Activated CD4-positive, alpha-beta T cell treated with anti-CD3 and anti-CD28 coated beads, Interleukin-10, Interleukin-2, amounts not matched to agents 100 ng/mL and 50 ng/mL, durations not matched to agents 16 hours and 8 hours (primary cell): ENCODE data around the gene DLEC1.

Experiments
- DNase-seq: peaks from one replicate; pipeline ENCODE4 v3.0.0-alpha.2; 2020

DLEC1 gene

DNA sequence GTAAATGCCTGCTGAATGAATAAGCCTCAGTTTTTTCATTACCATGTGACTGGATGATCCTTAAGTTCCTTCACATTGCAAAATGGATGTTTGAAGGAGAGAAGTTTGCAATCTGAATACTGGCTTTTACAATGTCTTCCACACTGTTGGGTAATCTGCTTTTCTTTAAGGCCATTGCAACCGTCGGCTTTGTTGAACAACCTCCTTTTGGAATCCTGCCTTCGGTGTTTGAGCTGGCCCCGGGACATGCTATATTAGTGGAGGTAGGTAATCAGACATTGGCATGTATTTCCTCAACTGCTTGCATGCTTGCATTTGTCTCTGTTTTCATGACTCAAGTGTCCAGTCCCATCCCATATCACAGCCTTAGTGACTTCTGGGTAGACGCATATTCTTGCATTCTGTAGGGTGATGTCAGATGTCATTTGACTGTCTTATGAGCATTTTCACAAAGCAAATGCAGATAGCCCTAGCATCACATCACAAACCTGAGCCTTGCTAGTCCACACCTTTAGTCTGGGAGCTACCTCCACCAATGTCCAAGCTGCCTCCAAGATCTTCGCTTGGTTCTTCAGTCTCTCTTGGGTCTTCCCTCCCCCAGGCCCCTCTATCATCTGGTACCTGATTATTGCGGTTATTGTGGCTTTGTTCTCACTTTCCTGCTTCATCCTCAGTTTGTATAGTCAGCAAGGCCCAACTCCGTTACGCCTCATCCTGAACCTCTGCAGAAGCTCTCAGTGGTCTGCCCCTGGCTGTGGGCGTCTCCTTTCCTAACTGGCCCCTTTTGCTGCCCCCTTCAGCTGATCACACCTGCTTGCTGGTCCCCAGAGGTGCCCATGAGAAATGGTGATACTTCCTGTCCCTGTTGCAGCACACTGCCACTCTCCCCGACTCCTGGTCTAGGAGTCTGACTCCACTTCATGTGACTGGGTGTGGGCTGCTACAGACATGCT is 49.4 kb downstream of the DLEC1 start:
- DNase-seq, result no peak

DNA sequence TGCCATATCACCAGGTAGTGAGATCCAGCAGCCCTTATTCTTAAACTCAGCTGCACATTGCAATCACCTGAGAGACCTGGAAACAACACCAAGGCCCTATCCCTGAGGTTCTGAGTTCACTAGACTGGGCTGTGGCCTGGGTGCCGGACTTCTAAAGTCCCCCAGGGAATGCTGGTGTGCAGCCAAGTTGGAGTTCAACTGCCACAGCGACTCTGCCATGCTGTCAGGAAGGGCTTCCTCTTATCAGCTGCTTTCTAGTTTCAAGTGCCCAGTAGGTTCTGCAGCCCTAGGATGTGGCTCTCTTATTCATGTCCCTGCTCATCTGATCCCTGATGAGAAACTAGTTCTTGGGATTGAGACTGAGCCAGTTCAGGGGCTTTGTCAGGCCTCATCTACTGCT is 50.2 kb downstream of the DLEC1 start:
- no peak for DNase-seq

DNA sequence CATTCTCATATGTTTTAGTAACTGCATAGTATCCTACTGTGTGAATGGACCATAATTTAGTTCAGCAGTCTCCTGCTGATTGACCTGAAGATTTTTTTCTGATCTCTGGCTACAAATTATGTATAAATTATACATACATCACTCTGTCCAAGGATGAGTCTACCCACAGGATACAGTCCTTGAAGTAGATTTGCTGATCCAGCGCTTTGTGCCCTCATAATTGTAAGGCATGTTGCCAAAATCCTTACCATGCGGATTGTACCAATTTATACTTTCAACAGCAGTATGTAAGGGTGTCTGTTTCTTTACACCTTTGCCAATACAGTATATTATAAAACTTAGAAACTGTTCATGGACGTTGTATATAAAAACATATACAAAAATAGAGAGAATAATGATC is 51.4 kb downstream of the DLEC1 start:
- no peak for DNase-seq

DNA sequence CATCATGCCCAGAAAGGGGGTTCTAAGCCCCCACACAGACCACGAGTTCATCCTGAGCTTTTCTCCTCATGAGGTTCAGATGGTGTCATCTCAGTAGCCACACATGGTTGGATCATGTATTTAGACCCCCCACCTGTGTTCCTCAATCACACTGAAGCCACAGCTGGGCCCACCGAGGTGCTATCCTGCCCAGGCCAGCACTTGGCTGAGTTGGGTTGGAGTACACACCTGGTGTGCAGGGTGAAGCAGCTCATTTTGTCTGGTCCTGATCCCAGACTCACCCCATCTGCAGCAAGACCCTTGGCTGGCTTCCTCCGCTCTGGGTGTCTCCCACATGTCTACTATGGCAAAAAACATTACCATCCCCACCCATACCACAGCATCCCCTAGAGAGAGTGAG is 56.0 kb downstream of the DLEC1 start:
- no peak for DNase-seq

DNA sequence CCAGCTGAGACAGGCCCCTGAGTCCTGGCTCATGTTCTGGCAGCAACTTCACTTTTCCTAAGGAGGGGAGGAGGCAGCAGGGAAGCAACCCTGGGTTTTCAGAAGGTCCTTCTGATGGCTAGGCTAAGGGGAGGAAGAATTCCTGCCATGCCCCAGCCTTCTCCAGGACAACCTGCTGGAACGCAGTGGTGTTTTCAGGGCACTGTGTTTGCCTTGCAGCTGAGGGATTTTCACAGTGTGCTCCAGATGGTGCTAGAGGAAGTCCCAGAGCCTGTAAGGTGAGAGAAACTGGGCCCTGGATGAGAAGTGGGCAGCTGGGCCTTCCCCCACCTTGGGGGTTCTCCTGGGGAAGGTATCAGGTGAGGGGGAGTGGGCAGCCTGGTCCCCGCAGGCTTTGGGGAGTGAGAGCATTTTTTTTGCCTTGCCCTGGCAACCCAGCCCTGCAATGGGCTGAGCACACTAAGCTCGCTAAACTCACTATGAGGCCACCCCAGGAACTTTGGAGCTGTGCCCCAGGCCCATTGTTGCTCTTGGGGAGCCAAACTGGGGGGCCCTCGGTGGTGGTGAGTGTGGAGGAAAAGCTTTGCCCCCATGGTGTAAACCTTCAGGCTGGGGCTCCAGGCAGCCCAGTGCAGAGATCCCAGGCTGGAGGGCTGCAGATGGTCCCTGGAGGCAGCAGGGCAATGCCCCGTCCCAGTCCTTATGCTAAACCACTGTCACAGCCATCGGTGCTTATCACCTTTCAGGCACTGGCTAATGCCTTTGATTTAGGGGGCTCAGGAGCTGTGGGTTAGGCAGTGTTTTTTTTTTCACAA is 56.9 kb downstream of the DLEC1 start:
- DNase-seq, result no peak

DNA sequence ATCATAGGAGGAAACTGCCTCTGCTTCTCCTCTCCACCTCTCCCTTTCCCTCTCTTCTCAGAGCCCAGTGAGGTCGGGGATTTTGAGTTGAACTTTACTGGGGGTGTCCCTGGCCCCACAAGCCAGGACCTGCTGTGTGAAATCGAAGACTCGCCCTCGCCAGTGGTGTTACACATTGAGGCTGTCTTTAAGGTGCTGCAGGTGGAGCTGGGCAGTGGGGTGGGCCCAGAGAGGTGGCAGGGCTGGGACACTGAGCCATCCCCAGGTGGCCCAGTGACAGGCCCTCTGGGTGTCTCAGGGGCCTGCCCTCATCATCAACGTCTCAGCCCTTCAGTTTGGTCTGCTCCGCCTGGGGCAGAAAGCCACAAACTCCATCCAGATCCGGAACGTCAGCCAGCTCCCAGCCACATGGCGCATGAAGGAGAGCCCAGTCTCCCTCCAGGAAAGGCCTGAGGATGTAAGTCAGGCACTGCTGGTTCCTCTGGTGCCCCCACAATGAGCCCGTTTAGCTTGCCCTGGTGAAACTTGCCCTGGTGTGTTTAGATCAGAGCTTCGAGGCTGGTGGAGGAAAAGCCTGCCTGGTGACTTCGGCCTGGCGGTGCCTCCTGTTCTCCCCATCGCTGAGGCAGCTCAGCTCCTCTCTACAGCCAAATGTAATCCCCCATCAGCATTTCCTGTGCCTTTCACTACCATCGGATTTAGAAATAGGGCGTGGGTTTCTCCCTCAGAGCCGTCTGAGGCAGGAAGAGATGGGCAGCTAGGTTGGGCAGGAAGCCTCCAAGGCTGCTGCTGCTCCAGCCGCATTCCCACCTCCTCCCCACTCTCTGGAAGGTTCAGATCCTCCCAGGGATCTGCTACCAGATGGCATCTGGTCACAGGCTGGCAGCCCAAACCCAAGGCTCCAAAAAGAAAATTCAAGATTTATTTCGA is 58.7 kb downstream of the DLEC1 start:
- DNase-seq, result no peak

DNA sequence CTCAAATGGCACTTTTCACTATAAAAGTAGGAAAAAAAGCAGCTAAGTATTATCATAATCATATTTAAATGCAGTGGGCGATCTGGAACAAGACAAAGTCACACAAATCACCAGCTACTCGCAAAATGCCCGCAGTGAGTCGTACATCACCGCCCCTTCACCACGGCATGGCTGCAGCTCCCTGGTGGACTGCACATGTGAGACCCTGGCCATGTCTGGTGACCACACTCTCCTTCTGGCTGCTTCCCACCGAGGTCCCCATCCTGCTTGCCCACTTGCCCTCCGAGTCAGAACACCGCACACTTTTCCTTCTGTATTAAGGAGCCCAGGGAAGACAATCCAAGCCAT is 59.3 kb downstream of the DLEC1 start:
- DNase-seq, result no peak

DNA sequence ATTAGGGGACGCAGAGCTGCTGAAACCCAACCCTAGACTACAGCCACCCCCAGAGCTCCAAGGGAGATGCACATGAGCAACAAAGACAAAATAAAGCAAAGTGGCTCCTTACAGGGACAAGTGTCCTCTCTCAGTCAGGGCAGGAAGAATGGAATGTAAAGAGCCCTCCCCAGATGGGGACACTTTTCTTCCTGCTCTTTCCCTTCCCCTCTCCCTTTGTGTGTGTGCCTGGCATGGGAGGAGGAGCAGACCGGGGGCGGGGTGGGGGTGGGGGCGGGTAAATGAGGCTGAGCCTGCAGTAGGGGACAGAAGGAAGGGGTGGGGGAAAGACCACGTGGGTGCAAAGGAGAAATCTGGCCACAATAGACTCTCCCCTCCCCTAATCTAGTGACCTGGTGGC is 60.5 kb downstream of the DLEC1 start:
- no peak for DNase-seq

DNA sequence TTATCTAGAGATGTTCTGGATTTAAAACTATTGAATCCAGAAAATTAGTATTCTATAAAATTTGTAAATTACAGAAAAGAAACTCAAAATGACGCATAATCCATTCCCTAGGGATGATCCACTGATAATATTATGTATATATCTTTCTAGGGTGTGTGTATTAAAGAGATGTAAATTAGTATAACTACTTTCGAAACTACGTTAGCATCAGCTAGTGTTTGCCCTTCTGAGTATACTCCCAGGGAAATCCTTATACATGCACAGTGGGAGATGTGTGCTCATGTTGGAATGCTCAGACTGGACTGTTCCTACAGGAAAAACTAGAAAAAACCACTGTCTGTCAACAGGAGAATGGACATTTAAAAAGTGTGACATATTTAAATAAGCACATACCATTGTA is 61.5 kb downstream of the DLEC1 start:
- no peak for DNase-seq

DNA sequence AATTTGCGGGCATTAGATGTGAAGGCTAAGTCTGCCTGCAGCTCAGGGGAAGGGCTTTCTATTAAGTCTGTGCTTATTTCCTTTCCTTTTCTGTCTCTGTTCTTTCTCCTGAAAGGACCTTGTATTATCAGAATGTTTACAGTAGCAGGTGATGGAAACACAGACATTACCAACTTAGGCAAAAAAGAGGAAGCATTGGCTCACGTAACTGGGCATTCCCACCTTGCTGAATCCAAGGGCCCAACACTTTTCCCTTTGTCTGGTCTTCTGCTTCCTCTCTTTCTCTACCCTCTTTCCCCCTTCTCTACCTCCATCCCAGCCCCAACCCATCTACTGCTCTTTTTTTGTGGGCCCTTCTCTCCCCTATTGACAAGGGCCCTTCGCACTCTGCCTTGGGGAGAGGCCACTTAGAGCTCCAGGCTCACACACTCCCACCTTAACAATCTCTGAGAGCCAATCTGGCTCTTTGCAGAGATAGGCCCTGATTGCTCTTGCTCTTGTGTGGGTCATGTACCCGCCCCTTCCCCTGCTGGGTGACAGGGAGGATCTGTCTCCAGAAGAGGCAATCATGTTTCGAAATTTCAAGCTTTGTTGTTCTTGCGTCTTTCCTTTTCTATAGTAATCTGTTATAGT is 62.9 kb downstream of the DLEC1 start:
- no peak for DNase-seq

DNA sequence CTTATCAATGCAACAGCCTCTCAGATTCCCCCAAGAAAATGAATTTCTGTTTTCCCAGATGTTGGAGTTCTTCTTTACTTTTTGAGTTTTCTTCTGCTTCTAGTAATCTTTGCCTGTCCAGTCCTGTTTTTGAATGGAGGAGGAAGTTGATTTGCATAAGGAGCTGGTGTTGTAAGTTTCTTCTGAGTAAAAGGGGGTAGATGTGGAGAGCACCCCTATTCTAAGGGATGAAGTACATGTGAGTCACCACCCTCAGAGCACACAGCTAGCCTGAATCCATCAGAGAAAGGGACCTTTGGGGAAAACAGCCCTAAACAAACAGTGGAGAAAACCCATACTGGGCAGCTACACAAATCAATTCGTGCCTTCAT is 63.4 kb downstream of the DLEC1 start:
- DNase-seq, result no peak

DNA sequence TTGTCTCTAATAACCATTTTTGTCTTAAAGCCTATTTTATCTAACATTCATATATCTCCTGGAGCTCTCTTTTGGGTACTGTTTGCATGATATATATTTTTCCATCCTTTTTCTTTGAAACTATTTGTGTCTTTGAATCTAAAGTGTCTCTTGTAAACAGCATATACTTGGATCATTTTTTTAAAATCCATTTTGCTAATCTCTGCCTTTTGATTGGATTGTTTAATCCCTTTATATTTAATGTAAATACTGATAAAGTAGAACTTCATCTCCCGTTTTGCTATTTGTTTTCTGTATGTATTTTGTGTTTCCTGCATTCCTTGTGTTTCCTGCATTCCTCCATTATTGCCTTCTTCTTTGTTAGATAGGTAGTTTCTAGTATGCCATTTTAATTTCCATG is 66.5 kb downstream of the DLEC1 start:
- DNase-seq, result no peak

DNA sequence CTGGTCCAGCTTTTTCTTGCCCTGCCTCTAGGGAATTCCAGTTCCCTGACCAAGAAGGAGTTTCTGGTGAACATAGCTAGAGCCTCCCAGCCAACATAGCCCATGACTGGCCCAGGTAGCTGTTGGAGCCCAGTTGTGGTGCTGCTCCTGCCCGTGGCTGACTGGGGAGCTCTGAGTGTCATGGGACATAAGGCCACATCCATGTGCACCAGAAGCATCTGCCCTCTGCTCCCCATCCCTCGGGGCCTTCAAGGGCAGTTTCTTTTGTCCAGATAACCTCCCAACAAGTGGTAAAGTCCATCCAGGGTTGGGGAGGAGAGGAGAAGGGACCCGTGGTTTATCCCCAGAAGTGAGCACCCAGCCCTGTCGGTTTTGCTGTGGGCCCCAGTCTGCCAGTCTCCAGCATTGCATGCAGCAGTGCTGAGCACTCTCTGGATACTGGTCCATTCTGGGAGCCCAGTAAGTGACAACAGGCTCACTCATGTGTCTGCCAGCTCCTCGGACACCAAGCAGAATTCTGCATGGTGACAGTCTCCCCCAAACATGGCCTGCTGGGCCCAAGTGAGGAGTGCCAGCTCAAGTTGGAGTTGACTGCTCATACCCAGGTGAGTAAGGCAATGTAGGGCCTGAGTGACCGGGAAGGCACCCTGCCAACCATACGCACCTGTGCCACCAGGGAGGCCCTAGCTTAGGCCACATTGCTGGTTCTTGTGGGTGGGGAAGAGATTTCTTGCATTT is 69.1 kb downstream of the DLEC1 start:
- DNase-seq, result no peak

DNA sequence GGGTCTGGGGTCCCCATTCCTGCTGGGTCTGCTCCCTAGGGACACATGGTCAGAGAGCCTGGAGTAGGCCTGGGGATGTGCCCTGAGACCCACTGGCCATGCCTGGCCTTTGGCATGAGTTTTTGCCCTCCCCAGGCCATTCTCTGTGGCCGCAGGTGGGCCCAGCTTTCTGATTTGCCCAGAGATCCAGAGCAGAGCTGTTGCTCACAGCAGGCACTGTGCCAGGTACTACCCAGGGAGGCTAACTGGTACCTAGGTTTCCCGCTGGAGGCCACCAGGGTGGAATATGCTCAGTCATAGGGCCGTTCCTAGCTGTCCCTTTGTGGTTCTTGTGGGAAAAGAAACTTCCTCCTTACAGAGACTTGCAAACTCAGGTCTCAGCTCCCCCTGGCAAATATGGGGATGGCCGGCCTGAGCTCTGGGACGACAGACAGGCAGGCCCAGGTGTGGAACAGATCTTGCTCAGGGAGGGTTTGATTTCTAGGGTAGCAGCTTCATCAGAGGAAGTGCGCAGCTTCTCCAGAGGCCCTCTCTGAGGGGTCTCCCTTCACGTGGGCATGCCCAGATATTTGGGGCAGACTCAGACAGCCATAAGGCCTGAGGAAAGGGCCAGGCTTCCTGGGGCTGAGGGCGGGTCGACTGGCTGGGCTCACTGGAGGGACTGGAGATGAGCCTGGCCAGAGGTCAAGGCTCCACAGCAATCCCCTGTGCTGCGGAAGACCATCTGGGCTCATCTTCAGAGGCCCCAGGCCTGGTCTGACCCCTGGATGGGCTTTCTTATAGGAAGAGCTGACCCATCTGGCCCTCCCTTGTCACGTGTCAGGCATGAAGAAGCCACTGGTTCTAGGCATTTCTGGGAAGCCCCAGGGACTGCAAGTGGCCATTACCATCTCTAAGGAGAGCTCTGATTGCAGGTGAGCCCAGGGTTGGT is 69.9 kb downstream of the DLEC1 start:
- DNase-seq, result no peak

DNA sequence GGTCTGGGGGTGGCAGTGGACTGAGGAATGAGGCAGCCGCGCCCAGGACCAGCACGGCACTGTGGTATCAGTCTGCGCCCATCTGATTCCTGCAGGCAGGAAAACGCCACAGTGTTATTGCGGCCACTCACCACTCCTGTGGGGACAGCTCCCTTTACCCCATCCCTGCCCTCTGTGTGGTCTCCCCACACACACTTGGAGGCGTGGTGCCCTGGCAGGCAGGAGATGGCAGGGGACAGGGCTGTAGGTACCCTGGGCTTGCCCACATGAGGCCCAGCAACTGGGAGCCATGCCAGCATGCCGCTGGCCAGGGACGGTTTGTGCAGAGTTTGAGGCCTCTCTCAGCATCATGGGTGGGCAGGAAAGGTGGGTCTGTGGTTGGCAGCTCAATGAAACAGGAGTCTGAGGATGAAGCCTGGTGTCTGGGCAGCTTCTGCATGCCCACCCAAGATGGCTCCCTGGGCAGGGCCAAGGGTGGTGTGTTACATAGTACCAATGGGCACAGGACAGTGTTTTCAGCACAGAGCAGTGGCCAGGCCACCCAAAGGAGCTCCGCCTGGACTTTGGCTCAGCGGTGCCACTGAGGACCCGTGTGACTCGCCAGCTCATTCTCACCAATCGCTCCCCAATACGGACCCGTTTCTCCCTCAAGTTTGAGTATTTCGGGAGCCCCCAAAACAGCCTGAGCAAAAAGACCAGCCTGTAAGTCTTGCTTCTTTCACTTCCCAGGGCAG is 70.7 kb downstream of the DLEC1 start:
- DNase-seq, result no peak

DNA sequence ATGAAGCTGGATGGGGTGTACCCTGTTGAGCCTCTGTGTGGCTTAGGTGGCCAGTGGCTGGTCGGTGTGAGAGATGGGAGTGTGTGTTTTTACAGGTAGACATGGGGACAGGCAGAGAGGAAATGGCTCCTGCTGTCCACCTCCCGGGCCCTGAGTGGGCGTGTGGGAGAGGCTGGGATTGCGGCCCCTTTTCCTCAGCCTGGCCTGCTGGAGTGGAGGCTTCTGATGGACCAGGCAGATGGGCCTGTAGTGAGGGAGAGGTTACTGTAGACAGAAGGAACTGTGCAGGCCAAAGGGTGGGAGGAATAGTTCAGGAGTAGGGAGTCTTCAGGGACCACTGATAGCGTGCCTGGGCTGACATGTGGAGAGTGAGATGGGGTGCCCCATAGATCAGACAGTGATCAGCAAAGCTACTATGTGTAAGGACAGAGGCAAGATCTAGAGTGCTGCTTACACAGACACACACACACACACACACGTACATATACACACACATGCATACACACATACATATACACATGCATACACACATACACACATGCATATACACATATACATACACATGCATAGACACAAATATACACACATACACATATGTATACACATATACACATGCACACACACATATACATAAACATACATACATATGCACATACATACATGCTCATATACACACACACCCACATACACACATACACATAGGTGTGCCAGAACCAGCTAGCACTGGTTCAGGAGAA is 71.5 kb downstream of the DLEC1 start:
- no peak for DNase-seq

DNA sequence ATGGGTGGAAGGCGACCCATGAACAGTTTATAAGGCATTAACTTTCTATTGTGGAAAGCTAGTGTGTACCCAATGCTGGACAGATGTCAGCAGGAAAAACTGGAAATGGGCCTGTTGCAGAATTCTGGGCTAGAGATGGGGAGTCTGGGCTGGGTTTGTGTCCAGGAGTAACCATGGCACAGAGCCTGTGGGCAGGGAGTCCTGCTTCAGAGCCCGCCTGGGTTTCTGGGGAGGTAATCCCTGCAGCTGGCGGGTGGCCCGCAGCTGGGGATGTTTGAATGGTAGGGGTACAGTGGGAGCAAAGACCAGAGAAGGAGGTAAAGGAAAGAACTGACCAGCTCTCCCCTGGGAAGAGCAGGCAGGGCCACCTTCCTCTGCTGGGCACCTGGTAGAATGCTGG is 72.2 kb downstream of the DLEC1 start:
- DNase-seq, result no peak

DNA sequence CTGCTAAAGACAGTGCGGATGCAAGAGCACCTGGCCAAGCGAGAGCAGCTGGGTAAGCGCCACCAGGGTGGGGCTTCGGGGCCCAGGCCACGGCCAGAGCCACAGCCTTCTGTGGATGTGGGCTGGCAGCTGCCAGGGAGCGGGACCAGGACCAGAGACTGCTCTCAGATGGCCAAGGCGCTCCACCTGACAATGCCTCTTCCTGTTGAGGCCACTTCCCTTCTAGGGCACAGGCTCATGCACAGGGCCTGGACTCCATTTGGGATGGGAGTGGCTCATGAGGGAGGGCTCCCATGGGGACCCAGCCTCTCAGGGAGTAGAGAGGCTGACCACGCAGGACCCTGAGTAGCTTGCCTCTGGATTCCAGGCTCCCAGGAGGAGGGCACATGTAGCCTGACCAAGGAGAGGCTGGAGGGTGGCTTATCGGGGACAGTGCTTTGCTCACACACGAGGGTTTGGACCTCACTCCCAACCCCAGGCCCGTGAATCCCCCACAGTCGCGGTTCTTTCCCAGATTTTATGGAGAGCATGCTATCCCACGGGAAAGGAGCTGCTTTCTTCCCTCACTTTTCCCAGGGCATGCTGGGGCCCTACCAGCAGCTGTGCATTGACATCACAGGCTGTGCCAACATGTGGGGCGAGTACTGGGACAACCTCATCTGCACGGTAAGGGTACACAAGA is 72.8 kb downstream of the DLEC1 start:
- DNase-seq, result no peak

DNA sequence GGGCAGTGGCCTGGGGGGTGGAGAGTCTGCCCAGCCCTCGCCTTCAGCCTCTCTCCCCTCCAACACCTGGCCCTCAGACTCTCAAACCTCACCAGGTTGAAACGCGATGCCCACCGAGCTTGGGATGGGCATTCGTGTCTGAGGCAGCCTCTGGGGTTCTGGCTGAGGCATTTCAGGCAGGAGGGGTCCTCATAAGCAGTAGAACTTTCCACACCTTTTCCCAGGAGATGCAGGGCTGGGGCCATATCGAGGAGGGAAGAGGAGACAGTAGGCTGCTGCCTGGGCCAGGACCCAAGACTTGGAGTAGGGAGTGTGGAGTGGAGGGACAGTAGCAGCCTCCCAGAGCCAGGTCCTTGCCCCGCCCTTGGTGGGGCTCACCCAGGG is 73.4 kb downstream of the DLEC1 start:
- DNase-seq, result no peak
